Measurements from ENCODE around the gene MAN2A2. TPM values are rescaled to one million over a fixed set of nuclear protein-coding genes. Genes with fewer than 3 reads are reported as not detected.

The MAN2A2 gene
- total RNA-seq = 78.0 and 81.6 TPM in 2 replicates
- long read RNA-seq, partial matches to known transcripts = 12 of 18 reads
- long read RNA-seq, other reads (novel, unspliced or antisense) = 4 of 18 reads

- H3K9me3 Mint-ChIP-seq = no peaks in the 10 kb centered on the region
- peak within 1 kb of the TSS; percentile 88 for H3K4me3 Mint-ChIP-seq
- H3K36me3 Mint-ChIP-seq (ENCODE audit: low read depth) = peaks cover 7% of the 10 kb centered on the region
- H3K4me1 Mint-ChIP-seq = peaks cover 21% of the 10 kb centered on the region
- TF ChIP-seq, protein P1, sequence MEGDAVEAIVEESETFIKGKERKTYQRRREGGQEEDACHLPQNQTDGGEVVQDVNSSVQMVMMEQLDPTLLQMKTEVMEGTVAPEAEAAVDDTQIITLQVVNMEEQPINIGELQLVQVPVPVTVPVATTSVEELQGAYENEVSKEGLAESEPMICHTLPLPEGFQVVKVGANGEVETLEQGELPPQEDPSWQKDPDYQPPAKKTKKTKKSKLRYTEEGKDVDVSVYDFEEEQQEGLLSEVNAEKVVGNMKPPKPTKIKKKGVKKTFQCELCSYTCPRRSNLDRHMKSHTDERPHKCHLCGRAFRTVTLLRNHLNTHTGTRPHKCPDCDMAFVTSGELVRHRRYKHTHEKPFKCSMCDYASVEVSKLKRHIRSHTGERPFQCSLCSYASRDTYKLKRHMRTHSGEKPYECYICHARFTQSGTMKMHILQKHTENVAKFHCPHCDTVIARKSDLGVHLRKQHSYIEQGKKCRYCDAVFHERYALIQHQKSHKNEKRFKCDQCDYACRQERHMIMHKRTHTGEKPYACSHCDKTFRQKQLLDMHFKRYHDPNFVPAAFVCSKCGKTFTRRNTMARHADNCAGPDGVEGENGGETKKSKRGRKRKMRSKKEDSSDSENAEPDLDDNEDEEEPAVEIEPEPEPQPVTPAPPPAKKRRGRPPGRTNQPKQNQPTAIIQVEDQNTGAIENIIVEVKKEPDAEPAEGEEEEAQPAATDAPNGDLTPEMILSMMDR (conservative IDR thresholded peaks at IDR 0.05) = no peak
- H3K27ac Mint-ChIP-seq (ENCODE audit: unreplicated experiment) = peak within 1 kb of the TSS; percentile 86
- H3K27me3 Mint-ChIP-seq (ENCODE audit: low read depth) = no peaks in the 10 kb centered on the region
- DNase-seq (ENCODE audit: low read depth, low spot score) = peak; percentile 45
Measured at GRCh38 chr15:90902840-90903732, at the start of gene MAN2A2. Gene MAN2A2 (plus strand): TSS chr15:90903302. CDS start chr15:90904208, 906 bp downstream.

DNA sequence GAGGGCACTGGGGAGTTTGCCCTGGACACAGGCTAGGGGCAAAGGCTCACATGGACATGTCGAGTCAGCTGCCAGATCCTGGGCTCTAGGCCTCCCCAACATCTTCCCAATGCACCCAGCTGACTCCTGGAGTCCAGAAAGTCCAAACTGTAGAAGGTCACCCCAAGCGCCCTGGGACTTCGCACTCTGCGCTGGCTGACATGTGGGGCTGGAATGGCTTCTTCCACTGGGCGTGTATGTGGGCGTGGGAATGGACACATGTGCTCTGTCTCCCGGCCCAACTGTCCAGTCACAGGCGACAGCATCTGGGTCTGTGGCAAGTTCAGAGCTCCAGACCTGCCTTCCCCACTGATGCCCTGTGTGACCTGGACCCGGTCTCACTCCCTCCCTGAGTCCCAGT lies 48.0 kb upstream of the MAN2A2 start:
- no peak for DNase-seq (ENCODE audit: low read depth, low spot score)
- Mint-ChIP-seq H3K27me3 (ENCODE audit: low read depth) (peaks cover 7% of the 10 kb centered on the region), H3K27ac (ENCODE audit: unreplicated experiment) (no peak overlapping the region), H3K9me3 (no peaks in the 10 kb centered on the region), H3K4me3 (no peak overlapping the region), H3K36me3 (ENCODE audit: low read depth) (no peaks in the 10 kb centered on the region), H3K4me1 (peaks cover 4% of the 10 kb centered on the region)
- TF ChIP-seq, protein P1 (conservative IDR thresholded peaks at IDR 0.05) = no peak

- Mint-ChIP-seq H3K27ac (ENCODE audit: unreplicated experiment) (no peak overlapping the region), H3K4me1 (peaks cover 4% of the 10 kb centered on the region), H3K9me3 (no peaks in the 10 kb centered on the region), H3K36me3 (ENCODE audit: low read depth) (no peaks in the 10 kb centered on the region), H3K4me3 (no peak overlapping the region), H3K27me3 (ENCODE audit: low read depth) (no peaks in the 10 kb centered on the region)
- TF ChIP-seq, protein P1 (conservative IDR thresholded peaks at IDR 0.05) = no peak
- no peak for DNase-seq (ENCODE audit: low read depth, low spot score)
Measured at GRCh38 chr15:90857337-90857736, 45.8 kb upstream of the MAN2A2 start.

DNA sequence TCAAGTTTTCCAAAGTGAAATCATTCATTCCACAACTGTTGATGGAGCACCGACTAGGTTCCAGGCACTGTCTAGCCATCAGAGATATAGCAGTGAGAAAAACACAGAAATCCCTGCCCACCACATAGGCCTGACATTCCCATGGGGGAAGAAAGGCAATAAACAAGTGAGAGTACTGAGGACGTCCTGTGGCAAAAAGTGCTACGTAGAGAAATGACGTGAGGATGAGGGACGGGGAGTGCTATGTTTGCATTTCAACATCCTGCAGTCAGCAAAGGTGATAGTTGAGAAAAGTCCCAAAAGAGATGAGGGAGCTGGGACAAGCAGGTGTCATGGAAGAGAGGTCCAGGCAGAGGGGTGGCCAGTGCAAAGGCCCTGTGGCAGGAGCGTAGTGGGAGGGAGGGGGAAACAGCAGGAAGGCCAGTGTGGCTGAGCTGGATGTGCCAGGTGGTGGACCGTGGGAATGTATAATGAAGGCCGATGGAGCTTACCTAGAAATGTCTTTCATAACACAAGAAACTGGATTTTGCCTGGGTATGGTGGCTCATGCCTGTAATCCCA lies 45.1 kb upstream of the MAN2A2 start:
- DNase-seq (ENCODE audit: low read depth, low spot score) = no peak
- H3K9me3 Mint-ChIP-seq = no peaks in the 10 kb centered on the region
- no peaks in the 10 kb centered on the region for H3K27me3 Mint-ChIP-seq (ENCODE audit: low read depth)
- no peak overlapping the region for H3K4me3 Mint-ChIP-seq
- peaks cover 4% of the 10 kb centered on the region for H3K4me1 Mint-ChIP-seq
- TF ChIP-seq, protein P1 (conservative IDR thresholded peaks at IDR 0.05) = no peak
- no peak overlapping the region for H3K27ac Mint-ChIP-seq (ENCODE audit: unreplicated experiment)
- no peaks in the 10 kb centered on the region for H3K36me3 Mint-ChIP-seq (ENCODE audit: low read depth)

- TF ChIP-seq, protein P1 (conservative IDR thresholded peaks at IDR 0.05) = no peak
- Mint-ChIP-seq H3K27me3 (ENCODE audit: low read depth) (no peaks in the 10 kb centered on the region), H3K27ac (ENCODE audit: unreplicated experiment) (no peak overlapping the region)
Measured at GRCh38 chr15:90859234-90860131, 43.6 kb upstream of the MAN2A2 start.

More at GRCh38 chr15:90859234-90860131, 43.6 kb upstream of the MAN2A2 start:
- Mint-ChIP-seq H3K36me3 (ENCODE audit: low read depth) (no peaks in the 10 kb centered on the region), H3K4me3 (no peak overlapping the region), H3K4me1 (peaks cover 4% of the 10 kb centered on the region), H3K9me3 (no peaks in the 10 kb centered on the region)
- no peak for DNase-seq (ENCODE audit: low read depth, low spot score)

Measured in neural crest cell (in vitro differentiated cells).